Measurements from ENCODE around the gene APOL4.
"Not testable (repeated sequence)": the region's sequence is repeated elsewhere in the genome, so short reads cannot be mapped to it uniquely, and the experiment has no call there.

Gene APOL4

DNA sequence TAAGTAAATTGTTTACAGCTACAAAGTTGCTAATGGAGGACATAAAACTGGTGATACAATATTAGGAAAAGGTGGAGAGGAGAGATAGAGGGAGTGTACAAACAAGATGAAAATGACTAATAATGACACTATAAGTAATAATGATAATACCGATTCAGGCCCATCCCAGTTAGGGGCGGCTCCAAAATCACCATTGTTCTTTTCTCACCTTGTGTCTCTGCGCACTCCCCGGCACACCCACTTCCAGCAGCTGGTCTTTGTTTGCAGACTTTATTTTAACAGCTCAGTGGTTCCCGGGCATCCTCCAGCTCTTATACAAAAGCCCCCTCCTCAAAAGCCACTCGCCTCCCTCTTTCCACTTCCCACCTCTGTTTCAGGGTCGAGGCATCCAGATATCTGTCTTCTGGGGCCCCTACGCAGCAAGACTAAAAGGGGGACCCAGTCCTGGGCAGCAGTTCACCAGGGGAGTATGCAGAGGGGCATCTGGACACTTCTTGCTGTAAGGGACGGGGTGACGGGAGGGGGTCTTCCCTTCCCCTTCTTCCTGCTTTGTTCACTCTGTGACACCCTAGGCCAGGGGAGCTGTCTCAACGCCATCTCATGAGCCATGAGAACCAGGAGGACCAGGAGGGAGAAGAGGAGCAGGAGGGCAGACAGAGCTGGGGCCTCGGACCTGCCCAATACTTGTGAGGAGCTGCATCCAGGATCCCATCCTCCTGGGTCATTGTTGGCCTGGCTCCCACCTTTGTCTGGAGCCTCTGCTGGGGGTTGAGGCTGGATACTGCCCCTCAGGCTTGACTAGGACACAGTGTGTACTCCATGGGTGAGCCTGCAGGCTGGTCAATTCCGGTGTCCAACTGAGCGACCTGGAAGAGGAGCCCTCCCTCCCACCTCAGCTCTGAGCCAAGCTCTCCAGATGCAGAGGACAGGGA lies 35.0 kb upstream of the APOL4 start:
- Mint-ChIP-seq H3K36me3 (peaks cover 43 to 63% of the 10 kb centered on the region in 2 donors), H3K27ac (no peak overlapping the region), H3K4me3 (peak overlapping the region in 1 of 2 donors; percentile 28), H3K27me3 (no peaks in the 10 kb centered on the region), H3K9me3 (peaks cover 0 to 6% of the 10 kb centered on the region in 2 donors), H3K4me1 (peaks cover 53 to 78% of the 10 kb centered on the region in 2 donors)
- ATAC-seq (replicated peaks), result no peak
- DNase-seq, result no peak

DNA sequence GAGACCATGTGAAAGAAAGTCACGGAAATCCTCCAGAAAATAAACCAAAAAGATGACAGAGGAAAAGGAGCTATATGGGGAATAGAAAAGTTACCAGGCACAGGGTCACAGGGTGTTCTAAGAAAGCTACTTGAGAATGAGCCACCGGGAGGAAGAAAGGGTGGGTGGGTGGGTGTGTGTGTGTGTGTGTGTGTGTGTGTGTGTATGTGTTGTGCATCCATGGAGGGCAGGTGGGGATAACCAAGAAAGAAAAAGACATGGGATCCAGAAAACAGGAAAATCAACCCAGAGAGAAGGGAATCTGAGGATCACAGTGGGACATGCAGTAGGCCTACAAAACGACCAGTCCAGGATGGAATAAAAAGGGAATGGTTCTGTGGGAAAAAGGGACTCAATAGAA lies 34.0 kb upstream of the APOL4 start:
- Mint-ChIP-seq H3K4me1 (peaks cover 53 to 78% of the 10 kb centered on the region in 2 donors), H3K27ac (no peak overlapping the region), H3K36me3 (peaks cover 49 to 74% of the 10 kb centered on the region in 2 donors), H3K9me3 (peaks cover 0 to 6% of the 10 kb centered on the region in 2 donors), H3K27me3 (no peaks in the 10 kb centered on the region), H3K4me3 (peak overlapping the region in 1 of 2 donors; percentile 36)
- ATAC-seq (replicated peaks) (no peak), DNase-seq (no peak)

DNA sequence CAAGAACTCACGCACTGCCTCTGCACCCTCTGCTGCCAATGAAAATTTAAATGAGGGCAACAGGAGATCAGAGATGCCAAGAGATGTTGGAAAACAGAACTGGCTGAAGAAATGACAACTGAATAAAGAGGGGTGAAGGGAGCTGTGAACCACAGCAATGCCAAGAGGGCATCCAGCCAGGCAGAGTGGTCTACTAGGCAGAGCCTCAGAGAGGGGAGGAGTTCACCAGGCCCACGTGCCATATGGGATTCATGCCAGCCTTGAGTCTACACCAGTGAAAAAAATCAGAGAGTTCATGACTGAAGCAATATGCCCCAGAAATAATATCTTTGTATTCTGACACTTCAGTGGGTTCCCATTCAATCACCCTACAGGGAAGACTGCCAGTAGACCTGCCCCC lies 33.3 kb upstream of the APOL4 start:
- H3K9me3 Mint-ChIP-seq, result peaks cover 0 to 6% of the 10 kb centered on the region in 2 donors
- no peaks in the 10 kb centered on the region for H3K27me3 Mint-ChIP-seq
- H3K4me3 Mint-ChIP-seq, result no peak overlapping the region
- no peak for DNase-seq
- ATAC-seq (replicated peaks), result no peak
- H3K36me3 Mint-ChIP-seq, result peaks cover 52 to 79% of the 10 kb centered on the region in 2 donors
- peak overlapping the region; percentile 65 for H3K27ac Mint-ChIP-seq
- peaks cover 52 to 75% of the 10 kb centered on the region in 2 donors for H3K4me1 Mint-ChIP-seq

DNA sequence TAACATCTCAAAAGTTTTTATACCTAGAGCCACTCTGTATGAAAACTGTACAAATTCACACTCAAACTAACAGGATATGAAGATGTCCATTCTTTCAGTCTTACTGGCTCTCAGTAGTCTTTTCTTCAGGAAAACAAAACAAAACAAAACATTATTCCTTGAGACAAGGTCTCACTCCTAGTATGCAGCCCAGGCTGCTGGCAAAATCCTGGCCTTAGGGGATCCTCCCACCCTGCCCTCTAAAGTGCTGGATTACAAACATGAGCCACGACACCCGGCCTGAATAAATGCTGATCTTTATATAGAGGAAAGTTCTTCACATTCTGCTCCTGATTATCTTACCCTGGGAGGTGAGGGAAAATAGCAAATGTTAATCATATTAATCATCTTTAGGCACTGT lies 32.6 kb upstream of the APOL4 start:
- Mint-ChIP-seq H3K9me3 (peaks cover 0 to 6% of the 10 kb centered on the region in 2 donors), H3K27me3 (no peaks in the 10 kb centered on the region), H3K36me3 (peaks cover 55 to 83% of the 10 kb centered on the region in 2 donors), H3K27ac (peak overlapping the region; percentile 2), H3K4me3 (no peak overlapping the region), H3K4me1 (peaks cover 47 to 68% of the 10 kb centered on the region in 2 donors)
- DNase-seq, result no peak
- no peak for ATAC-seq (replicated peaks)

- Mint-ChIP-seq H3K27ac (peak overlapping the region; percentile 2), H3K4me1 (peaks cover 47 to 64% of the 10 kb centered on the region in 2 donors), H3K36me3 (peaks cover 56 to 84% of the 10 kb centered on the region in 2 donors), H3K9me3 (peaks cover 0 to 6% of the 10 kb centered on the region in 2 donors), H3K27me3 (no peaks in the 10 kb centered on the region), H3K4me3 (no peak overlapping the region)
- no peak for DNase-seq
- no peak for ATAC-seq (replicated peaks)
Observed at GRCh38 chr22:36233796-36234195, 32.2 kb upstream of the APOL4 start.

DNA sequence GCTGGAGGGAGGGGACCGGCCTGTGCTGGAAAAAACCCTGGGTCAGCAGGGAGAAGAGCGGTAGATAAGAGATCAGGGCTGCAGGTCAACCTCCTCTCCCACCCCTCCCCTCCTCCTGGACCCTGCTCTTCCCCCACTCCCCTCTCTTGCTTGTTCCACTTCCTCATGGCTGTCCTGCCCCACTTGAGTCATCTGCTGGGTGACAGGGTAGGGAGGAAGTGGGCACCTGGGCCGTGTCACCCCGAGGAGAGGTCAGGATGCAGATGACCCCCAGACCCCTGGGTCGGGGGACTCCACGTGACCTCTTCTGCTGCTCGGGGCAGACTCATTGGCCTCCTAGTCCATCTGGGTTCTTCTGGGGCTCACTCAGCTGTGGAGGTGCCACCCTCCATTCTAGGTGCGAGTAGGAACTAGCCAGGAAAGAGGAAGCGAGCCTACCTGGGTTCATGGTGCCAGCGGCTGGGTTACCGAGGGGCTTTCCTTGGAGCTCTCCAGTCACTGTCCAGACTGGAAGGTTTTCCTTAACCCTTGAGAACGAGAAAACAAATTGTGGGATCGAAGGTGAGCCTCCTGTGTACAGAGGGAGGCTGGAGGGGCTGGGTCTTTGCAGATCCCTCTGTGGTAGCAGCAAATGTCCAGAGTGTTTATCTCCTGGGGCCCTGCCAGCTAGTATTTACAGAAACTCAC lies 31.2 kb upstream of the APOL4 start:
- DNase-seq (peak; percentile 31), ATAC-seq (replicated peaks) (peak; percentile 82 to 87)
- Mint-ChIP-seq H3K36me3 (peaks cover 57 to 90% of the 10 kb centered on the region in 2 donors), H3K9me3 (peaks cover 0 to 6% of the 10 kb centered on the region in 2 donors), H3K4me3 (no peak overlapping the region), H3K27ac (peak overlapping the region; percentile 85), H3K4me1 (peaks cover 39 to 55% of the 10 kb centered on the region in 2 donors), H3K27me3 (no peaks in the 10 kb centered on the region)

GRCh38 chr22:36231051-36231450 lies 29.4 kb upstream of the APOL4 start:
- not testable (repeated sequence) for H3K27me3 Mint-ChIP-seq; H3K4me3 Mint-ChIP-seq; H3K27ac Mint-ChIP-seq; ATAC-seq (replicated peaks); H3K9me3 Mint-ChIP-seq; DNase-seq
- peaks cover 59 to 92% of the 10 kb centered on the region in 2 donors for H3K36me3 Mint-ChIP-seq
- H3K4me1 Mint-ChIP-seq, result peaks cover 30 to 40% of the 10 kb centered on the region in 2 donors

DNA sequence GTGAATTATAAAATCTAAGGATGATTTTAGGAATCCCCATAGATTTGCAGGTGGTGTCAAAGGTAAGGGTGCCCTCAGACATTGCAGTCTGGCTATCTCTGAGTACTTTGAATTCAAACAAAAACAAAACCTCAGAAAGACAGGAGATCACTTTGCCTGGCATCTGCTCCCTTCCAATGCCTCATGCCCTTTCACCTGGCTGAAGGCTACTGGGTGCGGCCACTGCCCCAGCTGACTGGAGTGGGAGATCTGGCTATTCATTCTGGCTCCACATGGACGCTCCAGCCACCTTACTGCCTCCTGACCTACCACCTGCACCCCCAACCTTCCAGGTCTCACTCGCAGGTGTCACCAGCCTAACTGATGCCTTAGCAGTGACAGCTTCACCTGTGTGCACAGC lies 28.0 kb upstream of the APOL4 start:
- not testable (repeated sequence) for H3K27ac Mint-ChIP-seq; ATAC-seq (replicated peaks); H3K9me3 Mint-ChIP-seq; H3K27me3 Mint-ChIP-seq; H3K4me3 Mint-ChIP-seq; DNase-seq
- Mint-ChIP-seq H3K4me1 (peaks cover 22 to 26% of the 10 kb centered on the region in 2 donors), H3K36me3 (peaks cover 53 to 81% of the 10 kb centered on the region in 2 donors)

DNA sequence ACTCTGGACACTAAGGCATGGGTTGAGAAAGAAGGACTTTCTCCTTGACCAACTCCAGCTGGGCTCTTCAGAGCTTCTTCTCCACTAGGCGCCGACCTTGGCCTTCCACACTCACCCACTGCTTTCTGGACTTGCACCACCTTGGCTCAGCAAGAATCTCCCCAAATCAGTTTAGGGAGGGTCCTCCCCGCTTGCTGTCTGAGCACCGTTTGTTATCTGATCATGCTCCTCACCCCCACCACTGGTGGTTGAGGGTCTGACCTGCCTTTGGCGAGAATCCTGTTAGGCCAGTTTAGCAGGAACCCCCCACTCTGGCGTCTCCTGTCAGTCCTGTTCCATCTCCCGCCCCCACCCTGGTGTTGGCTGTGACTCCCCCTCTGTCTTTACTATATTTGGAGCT lies 27.3 kb upstream of the APOL4 start:
- no peaks in the 10 kb centered on the region for H3K27me3 Mint-ChIP-seq
- ATAC-seq (replicated peaks) (no peak), DNase-seq (no peak)
- peaks cover 52 to 75% of the 10 kb centered on the region in 2 donors for H3K36me3 Mint-ChIP-seq
- H3K4me3 Mint-ChIP-seq, result no peak overlapping the region
- H3K4me1 Mint-ChIP-seq, result peaks cover 19 to 20% of the 10 kb centered on the region in 2 donors
- no peaks in the 10 kb centered on the region for H3K9me3 Mint-ChIP-seq
- no peak overlapping the region for H3K27ac Mint-ChIP-seq

GRCh38 chr22:36228369-36228768 lies 26.8 kb upstream of the APOL4 start:
- not testable (repeated sequence) for H3K4me3 Mint-ChIP-seq; H3K9me3 Mint-ChIP-seq; ATAC-seq (replicated peaks); H3K27ac Mint-ChIP-seq; H3K27me3 Mint-ChIP-seq; DNase-seq
- Mint-ChIP-seq H3K4me1 (peaks cover 13 to 14% of the 10 kb centered on the region in 2 donors), H3K36me3 (peaks cover 51 to 71% of the 10 kb centered on the region in 2 donors)

- ATAC-seq (replicated peaks), result no peak
Observed at GRCh38 chr22:36227806-36228205, 26.2 kb upstream of the APOL4 start.

GRCh38 chr22:36227396-36227795 lies 25.8 kb upstream of the APOL4 start:
- DNase-seq (no peak), ATAC-seq (replicated peaks) (no peak)
- no peaks in the 10 kb centered on the region for H3K27me3 Mint-ChIP-seq
- no peak overlapping the region for H3K4me3 Mint-ChIP-seq
- peak overlapping the region; percentile 47 for H3K27ac Mint-ChIP-seq
- H3K36me3 Mint-ChIP-seq, result peaks cover 47 to 61% of the 10 kb centered on the region in 2 donors
- peaks cover 4 to 5% of the 10 kb centered on the region in 2 donors for H3K4me1 Mint-ChIP-seq
- no peaks in the 10 kb centered on the region for H3K9me3 Mint-ChIP-seq

More at GRCh38 chr22:36227806-36228205, 26.2 kb upstream of the APOL4 start:
- H3K27me3 Mint-ChIP-seq, result no peaks in the 10 kb centered on the region
- peaks cover 8 to 9% of the 10 kb centered on the region in 2 donors for H3K4me1 Mint-ChIP-seq
- peaks cover 51 to 66% of the 10 kb centered on the region in 2 donors for H3K36me3 Mint-ChIP-seq
- H3K9me3 Mint-ChIP-seq, result no peaks in the 10 kb centered on the region
- H3K27ac Mint-ChIP-seq, result peak overlapping the region; percentile 47
- no peak for DNase-seq
- H3K4me3 Mint-ChIP-seq, result no peak overlapping the region

GRCh38 chr22:36226189-36226588 lies 24.6 kb upstream of the APOL4 start:
- Mint-ChIP-seq H3K4me1 (peaks cover 2 to 5% of the 10 kb centered on the region in 2 donors), H3K27ac (no peak overlapping the region), H3K36me3 (peaks cover 36 to 49% of the 10 kb centered on the region in 2 donors), H3K27me3 (peaks cover 0 to 5% of the 10 kb centered on the region in 2 donors), H3K4me3 (no peak overlapping the region), H3K9me3 (no peaks in the 10 kb centered on the region)
- DNase-seq, result no peak
- ATAC-seq (replicated peaks), result no peak

DNA sequence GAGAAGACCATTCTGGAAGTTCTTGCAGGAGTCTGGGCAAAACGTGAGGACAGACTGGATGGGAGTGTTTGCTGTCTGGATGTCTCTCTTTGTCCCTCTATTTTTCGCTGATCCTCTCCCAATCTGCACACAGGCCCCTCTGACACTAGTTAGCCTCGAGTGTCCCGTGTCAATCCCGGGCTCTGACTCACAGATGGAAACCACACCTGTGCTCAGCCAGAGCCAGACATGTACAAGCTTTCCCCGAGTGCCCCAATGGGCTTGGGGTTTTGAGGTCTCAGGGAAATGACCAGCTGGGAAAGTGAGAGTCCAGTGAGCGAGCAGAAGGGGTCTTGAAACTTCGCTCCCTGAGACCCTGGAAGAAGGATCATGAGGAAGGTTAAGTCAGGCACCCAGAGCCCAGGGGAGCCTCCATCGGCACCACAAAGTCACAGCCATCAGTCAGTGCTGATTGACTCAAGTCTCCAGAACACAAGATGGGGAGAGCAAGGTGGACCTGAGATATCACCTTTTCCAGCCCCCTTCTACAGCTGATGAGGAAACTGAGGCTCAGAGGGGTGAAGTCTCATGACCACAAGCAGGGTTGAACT lies 23.8 kb upstream of the APOL4 start:
- H3K27me3 Mint-ChIP-seq, result peaks cover 0 to 9% of the 10 kb centered on the region in 2 donors
- peaks cover 2 to 5% of the 10 kb centered on the region in 2 donors for H3K4me1 Mint-ChIP-seq
- peaks cover 34 to 42% of the 10 kb centered on the region in 2 donors for H3K36me3 Mint-ChIP-seq
- no peak overlapping the region for H3K4me3 Mint-ChIP-seq
- H3K9me3 Mint-ChIP-seq, result no peaks in the 10 kb centered on the region
- no peak for ATAC-seq (replicated peaks)
- DNase-seq, result no peak
- peak overlapping the region; percentile 47 for H3K27ac Mint-ChIP-seq

All from stimulated activated naive B cell treated with anti-CD40 and anti-IgM and Interleukin-4, amounts not matched to agents 10 μg/mL and 1 μg/mL and 100 μg/mL, for 72 hours (primary cell).